HepG2 (cell line): Measurements from ENCODE around the gene KCNQ5. TPM values are rescaled to one million over a fixed set of nuclear protein-coding genes. Genes with fewer than 3 reads are reported as not detected.

Source experiments
- ATAC-seq: fragments of 200-7000 bp; cut with Tn5 transposase; 3 replicates; pipeline ENCODE4 v1.9.1; 2020; ENCODE audit warnings: mild to moderate bottlenecking, moderate library complexity
- BruUV-seq: library from RNA; stranded (reverse); fragments of 400-500 nt; replicated peaks from 2 replicates; lab custom pipeline; 2021; lab: Mats Ljungman, UMichigan
- CTCF ChIA-PET: fragments of 300-600 bp; formaldehyde crosslinking; extraction: SDS; loops from one replicate; lab custom pipeline; 2021; ENCODE audit warnings: low total read pairs, inconsistent platforms, low intra/inter-chr PET ratio; lab: Yijun Ruan, JAX
- POLR2A ChIA-PET: fragments of 350-600 bp; sonication (Branson Sonifier 250); formaldehyde crosslinking; loops from one replicate; lab custom pipeline; 2020; ENCODE audit warnings: antibody characterized with exemption, inconsistent platforms; lab: Yijun Ruan, JAX
- DNase-seq: peaks from one replicate; pipeline ENCODE4 v3.0.0-alpha.2; 2015; ENCODE audit warnings: low spot score
- FAIRE-seq: peaks from 3 replicates; lab custom pipeline; 2011; peaks lifted over from hg19 to GRCh38; lab: Jason Lieb, UNC
- H2AFZ ChIP-seq: one replicate; pipeline ENCODE4 v1.6.1; 2011; ENCODE audit warnings: low read length, inconsistent platforms
- H3K27ac ChIP-seq: fragments of 300-600 bp; 3 replicates; pipeline ENCODE4 v1.8.0; 2011; ENCODE audit warnings: mixed run types, mild to moderate bottlenecking, mixed read lengths, low read length, inconsistent platforms; ENCODE audit not compliant: insufficient read depth; ENCODE audit errors: extremely low read length
- H3K27me3 ChIP-seq, 2 experiments: fragments of 200-600 bp in 1 of 2; 2 replicates in 1 of 2; 3 replicates in 1 of 2; pipeline versions ENCODE4 v1.6.0 to v1.8.0; 2011; ENCODE audit warnings: low read length in 2 of 2, mild to moderate bottlenecking in 2 of 2, moderate library complexity in 2 of 2, inconsistent platforms in 1 of 2; ENCODE audit not compliant: insufficient read depth in 2 of 2, control insufficient read depth in 1 of 2
- H3K36me3 ChIP-seq, 2 experiments: fragments of 200-600 bp in 1 of 2; replicated peaks in 1 of 2; 2 replicates in 1 of 2; 3 replicates in 1 of 2; pipeline versions ENCODE4 v1.5.1 to v1.8.0; 2011; ENCODE audit warnings: low read length in 2 of 2, inconsistent platforms in 1 of 2; ENCODE audit not compliant: insufficient read depth in 2 of 2, control insufficient read depth in 1 of 2
- H3K4me1 ChIP-seq: 2 replicates; pipeline ENCODE4 v1.5.1; 2012; ENCODE audit warnings: low read length, inconsistent platforms; ENCODE audit not compliant: insufficient read depth
- H3K4me2 ChIP-seq: 2 replicates; pipeline ENCODE4 v1.6.0; 2011; ENCODE audit warnings: low read depth, low read length, inconsistent platforms
- H3K4me3 ChIP-seq, 3 experiments: fragments of 200-600 bp in 1 of 3; sonication (generic), shearing (Covaris generic) in 1 of 3; replicated peaks in 1 of 3; 2 replicates each; pipeline ENCODE4 v1.5.1; 2011 to 2016; ENCODE audit warnings: low read length in 3 of 3, inconsistent platforms in 2 of 3, low read depth in 2 of 3, mild to moderate bottlenecking in 2 of 3, control low read depth in 1 of 3, mixed read lengths in 1 of 3; ENCODE audit not compliant: insufficient read depth in 1 of 3
- H3K79me2 ChIP-seq: one replicate; pipeline ENCODE4 v1.6.1; 2011; ENCODE audit warnings: low read length, inconsistent platforms; ENCODE audit not compliant: insufficient read depth
- H3K9ac ChIP-seq: 2 replicates; pipeline ENCODE4 v1.6.0; 2011; ENCODE audit warnings: mild to moderate bottlenecking, low read depth, low read length, inconsistent platforms; ENCODE audit not compliant: insufficient read depth
- H3K9me3 ChIP-seq: 2 replicates; pipeline ENCODE4 v1.5.1; 2012; ENCODE audit warnings: mild to moderate bottlenecking, low read length
- H4K20me1 ChIP-seq: 2 replicates; pipeline ENCODE4 v1.6.0; 2011; ENCODE audit warnings: inconsistent platforms, mild to moderate bottlenecking, low read length, moderate library complexity; ENCODE audit not compliant: insufficient read depth
- ATF7-NPFF ChIP-seq: sonication (generic); formaldehyde crosslinking; IDR thresholded peaks from 2 replicates; pipeline ENCODE4 v1.8.1; 2023; ENCODE audit warnings: mild to moderate bottlenecking, low read depth, missing genetic modification reagents, moderate library complexity
- BCLAF1 ChIP-seq: fragments of 450-650 bp; IDR thresholded peaks from 2 replicates; pipeline ENCODE4 v1.6.1; 2017; ENCODE audit warnings: mild to moderate bottlenecking
- CEBPZ ChIP-seq: IDR thresholded peaks from 2 replicates; pipeline ENCODE4 v1.6.1; 2012; ENCODE audit warnings: low read length, improper control_type of control experiment
- ELF4 ChIP-seq: sonication (generic); formaldehyde crosslinking; IDR thresholded peaks from 2 replicates; pipeline ENCODE4 v1.5.0; 2020; ENCODE audit warnings: missing genetic modification reagents, mild to moderate bottlenecking, moderate library complexity, borderline replicate concordance
- REST ChIP-seq, 2 experiments: IDR thresholded peaks; 2 replicates each; pipeline ENCODE4 v1.6.1; 2011 to 2012; ENCODE audit warnings: low read length in 2 of 2, borderline replicate concordance in 1 of 2, low read depth in 1 of 2, mild to moderate bottlenecking in 1 of 2, moderate library complexity in 1 of 2
- RXRB ChIP-seq: IDR thresholded peaks from 2 replicates; pipeline ENCODE4 v1.6.1; 2016; ENCODE audit warnings: borderline replicate concordance, missing genetic modification reagents, missing compliant biosample characterization
- TCF7L2 ChIP-seq: IDR thresholded peaks from 2 replicates; pipeline ENCODE4 v1.6.1; 2011; ENCODE audit warnings: mild to moderate bottlenecking, low read depth, low read length, moderate library complexity
- ZBTB43 ChIP-seq: sonication (generic); formaldehyde crosslinking; conservative IDR thresholded peaks from 2 replicates; pipeline ENCODE4 v1.4.0; 2020; ENCODE audit warnings: missing genetic modification reagents
- ZNF629 ChIP-seq: sonication (generic); formaldehyde crosslinking; conservative IDR thresholded peaks from 2 replicates; pipeline ENCODE4 v1.5.0; 2020; ENCODE audit warnings: missing genetic modification reagents
- ZNF780A ChIP-seq: sonication (generic); formaldehyde crosslinking; IDR thresholded peaks from 2 replicates; pipeline ENCODE4 v1.8.0; 2022; ENCODE audit warnings: mild to moderate bottlenecking, missing genetic modification reagents, moderate library complexity
- WGBS: methylation state at CpG from one replicate; pipeline ENCODE4 v1.1.6; 2017; ENCODE audit warnings: low lambda C conversion rate; 5-methylcytosine and 5-hydroxymethylcytosine counted together
- in situ Hi-C: cut with HindIII; loops from 2 replicates; pipeline ENCODE4 v1.10.0; 2017; ENCODE audit warnings: low pct_unique_long_range_greater_than_20kb; ENCODE audit not compliant: extremely low pct_ligation_motif_present
- intact Hi-C: fragments of 100-400 bp; cut with micrococcal nuclease; formaldehyde crosslinking; loops from one replicate; pipeline ENCODE4 v1.10.0; 2022; ENCODE audit not compliant: unreplicated experiment
- polyA plus RNA-seq, 8 experiments: library from polyadenylated mRNA; depleted of rRNA in 3 of 8; stranded (reverse) in 7 of 8; unstranded in 1 of 8; fragments of >200 nt; fragmentation: Illumina TruSeq in 4 of 8; extraction: Trizol in 4 of 8; gene quantifications; 2 replicates each; pipeline versions ENCODE4 v1.2.1 to v1.2.3, GENCODE V29; 2011 to 2016; ENCODE audit warnings: low read depth in 4 of 8, missing spikeins in 1 of 8, mixed read lengths in 1 of 8; ENCODE audit not compliant: insufficient read depth in 1 of 8
- total RNA-seq, 5 experiments: library from RNA; depleted of rRNA; stranded (reverse); fragments of >200 nt; fragmentation: Illumina TruSeq; extraction: Trizol; gene quantifications; 2 replicates each; pipeline ENCODE4 v1.2.3, GENCODE V29; 2016; ENCODE audit warnings: low read depth in 1 of 5

The KCNQ5 gene
- total and polyA plus RNA-seq, 2 of the 13 experiments (the other 11 are each of a cell fraction or from before 2014, with no cell fraction given), result 0.04 TPM; not detected in 1

GRCh38 chr6:73236144-73236750, 614.4 kb downstream of the KCNQ5 start:
- H3K9ac ChIP-seq, result no peak overlapping the region
- ChIA-PET CTCF (no interaction called here), POLR2A (no interaction called here)
- H3K4me1 ChIP-seq, result no peaks in the 10 kb centered on the region
- H3K79me2 ChIP-seq, result no peaks in the 10 kb centered on the region
- H3K4me3 ChIP-seq, result no peak overlapping the region
- in situ Hi-C loops, result no loop called here
- no peak overlapping the region for H3K4me2 ChIP-seq
- H3K9me3 ChIP-seq, result no peaks in the 10 kb centered on the region
- no peak for FAIRE-seq
- intact Hi-C loops, result no loop called here
- H2AFZ ChIP-seq, result no peak overlapping the region
- no peak for DNase-seq
- BruUV-seq, result no TSS peak
- H3K27me3 ChIP-seq, result no peaks in the 10 kb centered on the region
- no peak for ATAC-seq
- no peaks in the 10 kb centered on the region for H4K20me1 ChIP-seq
- WGBS, result 6% methylated on average over 5 of the region's 5 CpGs
- no peak overlapping the region for H3K27ac ChIP-seq
- no peaks in the 10 kb centered on the region for H3K36me3 ChIP-seq
- no peak for TF ChIP-seq ATF7-NPFF (CRISPR knock-in tag)
- no peak for TF ChIP-seq ELF4
- no peak for TF ChIP-seq RXRB (CRISPR knock-in tag)
- no peak for TF ChIP-seq ZNF629 (CRISPR knock-in tag)
- no peak for TF ChIP-seq CEBPZ
- TF ChIP-seq ZNF780A, result no peak
- no peak for TF ChIP-seq TCF7L2
- no peak for TF ChIP-seq REST (IDR thresholded peaks at IDR 0.05; ENCODE audit: borderline replicate concordance in 1 of 2, low read depth in 1 of 2, low read length in 2 of 2)
- no peak for TF ChIP-seq BCLAF1
- no peak for TF ChIP-seq ZBTB43
